Stimulated activated CD4-positive, alpha-beta T cell treated with anti-CD3 and anti-CD28 coated beads, TNF-alpha, amount 100 ng/mL, for 48 hours (primary cell): Measurements from ENCODE around the gene IL17RB.
A peak's percentile ranks its signal among the peaks of the same experiment; 100 is the strongest.

Experiments used
- DNase-seq, 3 donors: peaks; one replicate each; pipeline ENCODE4 v3.0.0-alpha.2; 2020; ENCODE audit warnings: low read depth in 3 of 3

Gene IL17RB

GRCh38 chr3:53858096-53858741 lies 11.9 kb downstream of the IL17RB start:
- DNase-seq = no peak

GRCh38 chr3:53859178-53859577 lies 12.8 kb downstream of the IL17RB start:
- DNase-seq = no peak

GRCh38 chr3:53860196-53860595 lies 13.8 kb downstream of the IL17RB start:
- no peak for DNase-seq

GRCh38 chr3:53862241-53862640 lies 15.9 kb downstream of the IL17RB start:
- no peak for DNase-seq

GRCh38 chr3:53863145-53863544 lies 16.8 kb downstream of the IL17RB start:
- no peak for DNase-seq

- DNase-seq = no peak
Observed at GRCh38 chr3:53865732-53866499, 19.5 kb downstream of the IL17RB start.

GRCh38 chr3:53880396-53881345 lies 34.3 kb downstream of the IL17RB start:
- no peak for DNase-seq

GRCh38 chr3:53881691-53882593 lies 35.6 kb downstream of the IL17RB start, which contains the start of gene ACTR8:
Gene ACTR8 (minus strand): TSS chr3:53882152. CDS start chr3:53882101, 51 bp downstream.
- DNase-seq = peak; percentile 71 to 72 (median 71)

GRCh38 chr3:53883008-53883407 lies 36.6 kb downstream of the IL17RB start:
- no peak for DNase-seq

- DNase-seq = no peak
Observed at GRCh38 chr3:53884623-53885022, 38.3 kb downstream of the IL17RB start.

GRCh38 chr3:53885239-53885638 lies 38.9 kb downstream of the IL17RB start:
- no peak for DNase-seq

- DNase-seq = no peak
Observed at GRCh38 chr3:53887446-53887845, 41.1 kb downstream of the IL17RB start.

GRCh38 chr3:53888232-53888631 lies 41.9 kb downstream of the IL17RB start:
- DNase-seq = no peak

GRCh38 chr3:53890726-53891475 lies 44.5 kb downstream of the IL17RB start:
- peak in 1 of 3 donors; percentile 28 for DNase-seq

GRCh38 chr3:53891497-53892285 lies 45.3 kb downstream of the IL17RB start, which contains the start of gene SELENOK:
Gene SELENOK (minus strand): TSS chr3:53891859.
- DNase-seq = peak; percentile 86 to 96 (median 92)

- DNase-seq = no peak
Observed at GRCh38 chr3:53892286-53892637, 45.9 kb downstream of the IL17RB start.

- DNase-seq = no peak
Observed at GRCh38 chr3:53899750-53900149, 53.4 kb downstream of the IL17RB start.

GRCh38 chr3:53900666-53901331 lies 54.4 kb downstream of the IL17RB start:
- no peak for DNase-seq

GRCh38 chr3:53902067-53902466 lies 55.7 kb downstream of the IL17RB start:
- no peak for DNase-seq
